ENCODE results near the gene ARAP1. TPM values are rescaled to one million over a fixed set of nuclear protein-coding genes. Genes with fewer than 3 reads are reported as not detected.
A peak's percentile ranks its signal among the peaks of the same experiment; 100 is the strongest.

ARAP1 gene
- total RNA-seq, 1 donor from 2014 or later: 55.1 TPM

DNA sequence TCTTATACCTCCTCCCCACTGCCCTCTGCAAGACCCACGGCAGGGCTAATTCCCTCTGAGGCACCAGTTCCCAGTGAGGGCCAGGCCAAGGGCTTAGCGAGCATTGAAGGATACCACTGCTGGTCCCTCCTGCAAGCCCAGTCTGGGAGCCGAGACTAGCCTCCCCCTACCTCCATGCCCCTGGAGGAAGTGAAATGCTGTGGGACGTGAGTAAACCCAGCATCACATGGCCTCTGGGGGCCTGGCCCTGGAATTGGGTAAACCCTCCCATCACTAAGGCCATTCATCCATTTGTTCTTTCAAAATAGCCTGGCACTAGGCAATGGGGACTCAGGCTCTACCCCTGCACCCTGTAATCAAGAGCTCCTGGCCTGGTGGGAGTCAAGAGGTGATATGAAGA lies 24.7 kb downstream of the ARAP1 start:
- Mint-ChIP-seq H3K36me3 (ENCODE audit: low read depth, unreplicated experiment) (peaks cover 16% of the 10 kb centered on the region), H3K4me1 (ENCODE audit: unreplicated experiment) (peaks cover 7% of the 10 kb centered on the region), H3K4me3 (ENCODE audit: unreplicated experiment) (no peak overlapping the region), H3K9me3 (ENCODE audit: unreplicated experiment) (no peaks in the 10 kb centered on the region), H3K27me3 (ENCODE audit: unreplicated experiment) (peaks cover 5% of the 10 kb centered on the region), H3K27ac (ENCODE audit: unreplicated experiment) (no peak overlapping the region)
- DNase-seq (ENCODE audit: low spot score): no peak
- TF ChIP-seq, protein P1, sequence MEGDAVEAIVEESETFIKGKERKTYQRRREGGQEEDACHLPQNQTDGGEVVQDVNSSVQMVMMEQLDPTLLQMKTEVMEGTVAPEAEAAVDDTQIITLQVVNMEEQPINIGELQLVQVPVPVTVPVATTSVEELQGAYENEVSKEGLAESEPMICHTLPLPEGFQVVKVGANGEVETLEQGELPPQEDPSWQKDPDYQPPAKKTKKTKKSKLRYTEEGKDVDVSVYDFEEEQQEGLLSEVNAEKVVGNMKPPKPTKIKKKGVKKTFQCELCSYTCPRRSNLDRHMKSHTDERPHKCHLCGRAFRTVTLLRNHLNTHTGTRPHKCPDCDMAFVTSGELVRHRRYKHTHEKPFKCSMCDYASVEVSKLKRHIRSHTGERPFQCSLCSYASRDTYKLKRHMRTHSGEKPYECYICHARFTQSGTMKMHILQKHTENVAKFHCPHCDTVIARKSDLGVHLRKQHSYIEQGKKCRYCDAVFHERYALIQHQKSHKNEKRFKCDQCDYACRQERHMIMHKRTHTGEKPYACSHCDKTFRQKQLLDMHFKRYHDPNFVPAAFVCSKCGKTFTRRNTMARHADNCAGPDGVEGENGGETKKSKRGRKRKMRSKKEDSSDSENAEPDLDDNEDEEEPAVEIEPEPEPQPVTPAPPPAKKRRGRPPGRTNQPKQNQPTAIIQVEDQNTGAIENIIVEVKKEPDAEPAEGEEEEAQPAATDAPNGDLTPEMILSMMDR (IDR thresholded peaks at IDR 0.05; ENCODE audit: unreplicated experiment): no peak

DNA sequence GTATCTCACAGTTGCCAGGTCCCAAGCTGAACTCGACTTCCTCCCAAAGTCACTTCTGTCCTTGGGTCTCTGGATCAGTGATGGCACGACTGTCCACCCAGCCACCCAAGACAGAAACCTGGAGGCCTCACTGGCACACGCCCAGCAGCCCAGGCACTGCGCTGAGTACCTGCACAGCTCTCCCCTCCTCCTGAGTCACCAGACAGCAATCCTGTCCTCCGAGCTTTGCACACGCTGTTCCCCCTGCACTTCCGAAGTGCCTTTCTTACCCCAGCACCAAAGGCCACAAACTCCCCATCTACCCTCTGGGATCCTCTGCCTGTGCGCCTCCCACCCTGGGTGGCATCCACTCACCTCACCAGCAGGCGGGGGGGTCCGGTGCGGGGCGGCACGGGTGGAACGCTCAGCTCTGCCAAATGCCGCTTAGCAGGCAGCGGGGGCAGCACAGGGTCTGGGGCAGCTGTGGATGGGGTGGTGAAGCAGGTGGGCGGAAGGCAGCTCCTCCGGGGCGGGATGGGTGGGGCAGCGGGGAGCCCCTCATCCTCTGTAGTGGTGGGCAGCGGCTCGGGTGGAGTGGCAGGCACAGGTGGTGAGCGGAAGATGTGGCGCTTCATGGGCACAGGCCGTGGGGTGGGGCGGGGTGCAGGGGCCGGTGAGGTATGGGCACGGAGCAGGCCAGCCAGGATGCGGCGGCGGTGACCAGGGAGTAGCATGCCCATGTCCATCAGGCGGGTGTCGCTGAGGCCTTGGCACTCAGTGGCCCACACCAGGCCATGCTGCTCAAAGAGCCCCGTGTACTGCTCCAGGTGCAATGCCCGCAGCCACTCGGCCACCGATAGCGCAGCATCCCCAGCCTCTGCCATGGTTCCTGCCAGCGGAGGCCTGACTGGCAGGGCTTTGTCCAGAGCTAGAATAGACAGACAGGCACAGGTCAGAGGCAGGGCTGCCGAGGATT lies 25.7 kb downstream of the ARAP1 start:
- Mint-ChIP-seq H3K4me1 (ENCODE audit: unreplicated experiment) (peaks cover 17% of the 10 kb centered on the region), H3K27me3 (ENCODE audit: unreplicated experiment) (peaks cover 5% of the 10 kb centered on the region), H3K9me3 (ENCODE audit: unreplicated experiment) (no peaks in the 10 kb centered on the region), H3K36me3 (ENCODE audit: low read depth, unreplicated experiment) (peaks cover 18% of the 10 kb centered on the region), H3K27ac (ENCODE audit: unreplicated experiment) (no peak overlapping the region), H3K4me3 (ENCODE audit: unreplicated experiment) (no peak overlapping the region)
- DNase-seq (ENCODE audit: low spot score): no peak
- TF ChIP-seq, protein P1 (IDR thresholded peaks at IDR 0.05; ENCODE audit: unreplicated experiment): no peak

DNA sequence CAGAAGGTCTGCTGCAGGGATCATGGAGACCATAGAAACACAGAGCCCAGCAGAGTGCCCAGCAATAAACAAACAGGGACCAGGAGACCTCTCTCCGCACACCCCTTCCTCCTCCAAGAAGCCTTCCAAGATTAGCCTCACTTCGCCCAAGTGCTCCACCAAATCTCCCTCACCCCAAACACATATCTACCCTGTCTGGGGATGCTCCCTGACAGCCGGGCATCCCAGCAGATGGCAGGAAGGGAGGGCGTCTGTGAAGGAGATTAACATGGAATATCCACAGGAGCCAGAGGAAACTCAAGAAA lies 26.5 kb downstream of the ARAP1 start:
- TF ChIP-seq, protein P1 (IDR thresholded peaks at IDR 0.05; ENCODE audit: unreplicated experiment): no peak
- no peaks in the 10 kb centered on the region for H3K9me3 Mint-ChIP-seq (ENCODE audit: unreplicated experiment)
- no peak for DNase-seq (ENCODE audit: low spot score)
- H3K4me3 Mint-ChIP-seq (ENCODE audit: unreplicated experiment): no peak overlapping the region
- no peak overlapping the region for H3K27ac Mint-ChIP-seq (ENCODE audit: unreplicated experiment)
- H3K4me1 Mint-ChIP-seq (ENCODE audit: unreplicated experiment): peaks cover 26% of the 10 kb centered on the region
- peaks cover 5% of the 10 kb centered on the region for H3K27me3 Mint-ChIP-seq (ENCODE audit: unreplicated experiment)
- peaks cover 11% of the 10 kb centered on the region for H3K36me3 Mint-ChIP-seq (ENCODE audit: low read depth, unreplicated experiment)

DNA sequence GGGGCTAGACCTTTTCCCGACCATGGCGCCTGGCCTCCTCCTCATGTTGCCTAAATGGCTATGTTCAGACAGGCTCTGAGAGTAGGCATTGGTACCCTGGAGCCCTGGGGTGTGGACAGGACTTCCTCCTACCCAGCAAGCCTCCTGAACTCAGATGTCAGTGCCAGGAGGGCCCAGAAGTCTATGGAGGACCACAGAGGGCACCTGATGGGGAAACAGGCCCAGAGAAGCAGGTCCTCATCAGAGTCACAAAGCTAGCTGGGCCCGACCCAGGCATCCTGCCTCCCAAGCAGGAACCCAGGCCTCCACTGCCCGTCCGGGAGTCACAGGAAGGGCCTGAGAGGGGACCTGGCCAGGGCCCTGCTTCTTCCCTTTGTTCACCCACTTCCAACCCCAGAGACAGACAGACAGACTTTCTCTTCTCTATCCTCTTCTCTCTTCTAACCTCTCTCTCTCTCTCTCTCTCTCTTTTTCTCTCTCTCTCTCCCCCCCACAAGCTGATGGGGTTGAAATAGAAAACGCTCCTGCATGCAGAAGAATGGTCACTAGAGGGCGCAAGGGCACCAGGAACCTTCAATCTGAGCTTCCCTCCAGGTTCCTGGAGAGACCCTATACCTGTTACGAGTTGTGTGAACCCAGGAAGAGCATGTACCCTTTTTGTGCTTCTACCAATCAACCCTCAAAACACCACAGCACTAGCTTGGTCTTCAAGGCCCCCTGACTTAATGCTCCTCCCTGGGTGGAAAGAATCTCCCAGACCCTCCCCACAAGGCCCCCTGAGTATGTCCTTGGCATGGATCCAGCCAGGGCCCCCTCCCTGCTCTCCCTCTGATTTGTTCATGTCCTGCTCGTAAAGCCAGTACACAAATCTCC lies 27.1 kb downstream of the ARAP1 start:
- no peak overlapping the region for H3K27ac Mint-ChIP-seq (ENCODE audit: unreplicated experiment)
- H3K4me3 Mint-ChIP-seq (ENCODE audit: unreplicated experiment): no peak overlapping the region

More for the DNA sequence above, 27.1 kb downstream of the ARAP1 start:
- Mint-ChIP-seq H3K27me3 (ENCODE audit: unreplicated experiment) (peaks cover 8% of the 10 kb centered on the region), H3K36me3 (ENCODE audit: low read depth, unreplicated experiment) (peaks cover 9% of the 10 kb centered on the region), H3K4me1 (ENCODE audit: unreplicated experiment) (peaks cover 32% of the 10 kb centered on the region), H3K9me3 (ENCODE audit: unreplicated experiment) (no peaks in the 10 kb centered on the region)
- peak; percentile 79 for DNase-seq (ENCODE audit: low spot score)
- TF ChIP-seq, protein P1 (IDR thresholded peaks at IDR 0.05; ENCODE audit: unreplicated experiment): peak; percentile 77
